A204.1 (cell line): ENCODE results near the gene DIRAS1.

ENCODE experiments used
- FAIRE-seq: peaks from 2 replicates; lab custom pipeline; 2012; peaks lifted over from hg19 to GRCh38; lab: Jason Lieb, UNC

Gene DIRAS1

DNA sequence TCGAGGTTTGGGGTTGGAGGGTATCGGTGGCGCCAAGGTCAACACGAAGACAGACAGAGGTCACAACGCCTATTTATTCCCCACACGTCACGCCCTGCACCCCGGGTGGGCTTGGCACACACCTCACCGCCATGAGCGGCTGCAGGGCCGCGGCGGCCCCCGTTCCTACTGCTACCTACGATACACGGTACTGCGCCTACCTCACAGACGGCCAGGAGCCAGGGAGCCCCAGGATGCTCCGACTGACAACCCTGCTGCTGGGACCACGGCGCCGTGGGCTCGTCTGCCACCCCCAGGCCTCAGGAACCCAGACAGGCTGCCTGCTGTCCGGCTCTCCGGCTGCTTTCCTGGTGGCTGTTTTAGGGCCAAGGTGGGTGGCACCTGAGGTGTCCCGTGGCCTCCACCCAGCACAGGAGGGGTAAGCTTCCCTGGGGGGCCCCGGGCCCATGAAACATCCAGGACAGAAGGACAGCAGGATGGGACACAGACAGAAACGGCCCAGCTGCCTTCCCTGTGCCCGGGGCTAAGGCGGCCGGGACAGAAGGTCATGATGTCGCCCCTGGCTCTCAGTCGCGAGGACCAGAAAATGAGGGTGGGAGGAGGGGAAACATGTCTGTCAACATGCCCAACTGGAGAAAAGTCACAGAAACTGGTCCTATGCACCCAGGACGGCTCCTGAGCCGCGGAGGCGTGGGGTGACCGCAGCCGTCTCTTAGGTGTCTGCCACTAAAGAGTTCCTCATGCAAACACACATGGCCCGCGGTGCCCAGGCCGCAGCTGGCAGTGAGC lies 33.7 kb upstream of the DIRAS1 start:
- FAIRE-seq, result no peak

DNA sequence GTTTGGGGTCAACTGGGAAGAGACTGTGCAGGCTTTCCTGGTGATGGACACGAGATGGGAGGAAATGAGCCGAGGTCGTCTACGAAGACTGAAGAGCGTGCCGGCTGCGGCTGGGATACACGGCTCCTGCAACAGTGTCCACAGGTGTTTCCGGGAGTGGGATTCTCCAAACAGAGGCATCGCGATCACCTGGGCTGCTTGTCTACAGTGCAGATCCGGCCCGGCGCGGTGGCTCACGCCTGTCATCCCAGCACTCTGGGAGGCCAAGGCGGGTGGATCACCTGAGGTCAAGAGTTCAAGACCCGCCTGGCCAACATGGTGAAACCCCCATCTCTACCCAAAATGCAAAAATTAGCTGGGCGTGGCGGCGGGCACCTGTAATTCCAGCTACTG lies 30.3 kb upstream of the DIRAS1 start:
- FAIRE-seq, result no peak

DNA sequence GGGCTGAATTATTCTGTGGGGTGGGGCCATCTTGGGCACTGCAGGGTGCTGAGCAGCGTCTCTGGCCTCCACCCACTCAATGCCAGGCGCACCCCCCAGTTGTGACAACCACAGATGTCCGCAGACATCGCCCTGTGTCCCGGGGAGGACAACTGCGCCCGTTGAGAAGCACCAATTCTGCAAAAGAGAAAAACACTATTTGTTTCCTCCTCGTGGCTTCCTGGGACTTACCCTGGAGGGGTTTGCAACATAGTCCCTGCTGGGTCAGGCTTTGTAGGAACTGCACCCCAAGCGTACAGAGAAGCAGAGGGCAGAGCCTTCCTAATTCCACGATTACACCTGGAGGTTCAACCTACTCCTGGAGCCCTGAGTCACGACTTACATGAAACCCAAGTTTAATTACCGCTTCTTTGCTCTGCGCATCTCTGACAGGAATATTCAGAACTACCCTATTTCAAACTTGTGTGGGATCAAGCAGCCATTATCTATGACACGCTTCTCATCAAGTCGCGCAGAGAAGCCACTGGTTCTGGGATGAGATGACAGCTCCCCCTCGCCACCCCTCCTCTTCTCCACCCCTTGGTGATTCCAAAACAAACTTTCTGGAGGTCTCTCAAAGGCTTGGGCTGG lies 29.8 kb upstream of the DIRAS1 start:
- no peak for FAIRE-seq

DNA sequence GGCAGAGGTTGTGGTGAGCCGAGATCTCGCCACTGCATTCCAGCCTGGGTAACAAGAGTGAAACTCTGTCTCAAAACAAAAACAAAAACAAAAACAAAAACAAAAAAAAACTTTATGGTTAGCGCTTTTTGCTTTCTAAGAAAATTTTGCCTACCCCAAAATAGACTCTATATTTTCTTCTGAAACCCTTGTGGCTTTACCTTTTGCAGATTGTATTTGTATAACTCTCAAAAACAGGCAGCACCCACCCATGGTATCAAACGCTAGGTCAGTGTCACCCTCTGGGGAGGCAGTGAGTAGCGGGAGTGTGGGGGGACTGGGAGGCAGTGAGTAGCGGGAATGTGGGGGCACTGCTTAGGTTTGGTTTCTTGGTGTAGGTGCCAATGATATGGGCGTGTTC lies 26.2 kb upstream of the DIRAS1 start:
- FAIRE-seq, result no peak

DNA sequence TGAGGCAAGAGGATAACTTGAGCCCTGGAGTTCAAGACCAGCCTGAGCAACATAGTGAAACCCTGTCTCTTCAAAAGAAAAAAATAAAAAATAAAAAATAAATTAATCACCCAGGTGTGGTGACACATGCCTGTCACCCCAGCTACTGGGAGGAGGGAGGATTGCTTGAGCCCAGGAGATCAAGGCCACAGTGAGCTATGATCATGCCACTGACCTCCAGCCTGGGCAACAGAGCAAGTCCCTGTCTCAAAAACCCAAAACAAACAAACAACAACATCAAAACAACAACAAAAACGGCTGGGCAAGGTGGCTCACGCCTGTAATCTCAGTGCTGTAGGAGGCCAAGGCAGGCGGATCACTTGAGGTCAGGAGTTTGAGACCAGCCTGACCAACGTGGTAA lies 22.9 kb upstream of the DIRAS1 start:
- no peak for FAIRE-seq

DNA sequence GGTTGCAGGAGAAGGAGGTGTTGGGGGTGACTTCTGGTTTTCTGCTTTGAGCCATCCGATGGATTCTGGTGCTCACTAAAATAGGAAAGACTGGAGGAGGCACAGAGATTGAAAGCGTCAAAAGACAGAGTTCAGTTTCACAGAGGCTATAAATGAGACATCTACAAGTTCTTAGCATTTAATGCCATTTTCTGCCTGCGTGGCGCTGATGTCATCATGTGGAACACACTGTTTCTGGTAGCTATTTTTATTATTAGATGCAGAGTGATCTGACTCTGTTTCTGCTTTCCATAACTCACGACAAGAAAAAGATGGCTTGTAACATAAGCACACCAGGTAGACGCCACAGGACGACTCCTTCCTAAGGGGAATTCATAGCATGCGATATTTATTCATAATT lies 21.9 kb upstream of the DIRAS1 start:
- FAIRE-seq, result no peak

DNA sequence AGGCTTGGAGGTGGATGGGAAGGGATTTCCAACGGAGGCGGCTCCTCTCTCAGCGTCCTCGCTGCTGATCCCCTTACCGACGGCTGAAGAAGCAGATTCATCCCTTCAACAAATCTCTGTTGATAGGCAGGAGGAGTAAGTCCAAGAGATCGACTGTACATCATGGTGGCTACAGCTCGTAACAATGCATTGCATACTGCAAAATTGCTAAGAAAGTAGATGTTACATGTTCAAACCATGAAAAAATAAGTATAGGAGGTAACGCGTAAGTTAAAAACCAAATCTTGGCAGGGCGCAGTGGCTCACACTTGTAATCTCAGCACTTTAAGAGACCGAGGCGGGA lies 19.1 kb upstream of the DIRAS1 start:
- FAIRE-seq, result no peak

DNA sequence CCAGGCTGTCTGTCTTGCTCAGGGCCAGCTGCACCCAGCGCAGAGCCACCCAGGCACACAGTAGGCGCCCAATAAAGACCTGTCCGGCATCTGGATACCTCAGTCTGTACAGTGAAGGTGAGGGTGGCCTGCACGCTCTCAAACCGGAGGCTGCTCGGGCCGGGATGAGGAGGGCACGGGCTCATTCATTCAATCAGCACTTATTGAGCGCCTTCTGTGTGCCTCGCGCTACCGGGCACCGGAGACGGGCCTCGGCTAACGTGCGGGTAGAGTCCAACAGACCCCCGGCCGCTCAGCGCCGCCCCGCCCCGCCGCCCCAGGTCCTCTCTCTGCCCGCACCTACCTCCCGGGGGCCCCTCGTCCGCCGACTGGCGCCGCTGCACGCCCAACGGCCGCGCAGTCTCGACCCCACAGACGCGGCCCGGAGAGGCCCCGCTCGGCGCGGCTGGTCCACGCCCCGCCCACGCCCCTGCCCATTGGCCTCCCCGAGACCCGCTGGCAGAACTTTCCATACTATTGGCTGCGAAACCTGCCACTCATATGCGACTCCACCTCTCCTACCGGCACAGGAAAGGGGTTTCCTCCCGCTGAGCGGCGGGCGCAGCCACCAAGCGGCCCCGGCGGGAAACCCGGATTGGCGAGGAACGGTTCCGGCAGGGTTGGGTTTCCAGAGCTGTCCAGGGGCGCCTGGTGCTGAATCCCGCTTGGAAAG lies 18.6 kb upstream of the DIRAS1 start, which contains the start of gene SLC39A3:
Gene SLC39A3 (minus strand): TSS at position 416 of the 712 bp plus-strand sequence. CDS start 2,760 bp downstream, outside the sequence.
- no peak for FAIRE-seq

DNA sequence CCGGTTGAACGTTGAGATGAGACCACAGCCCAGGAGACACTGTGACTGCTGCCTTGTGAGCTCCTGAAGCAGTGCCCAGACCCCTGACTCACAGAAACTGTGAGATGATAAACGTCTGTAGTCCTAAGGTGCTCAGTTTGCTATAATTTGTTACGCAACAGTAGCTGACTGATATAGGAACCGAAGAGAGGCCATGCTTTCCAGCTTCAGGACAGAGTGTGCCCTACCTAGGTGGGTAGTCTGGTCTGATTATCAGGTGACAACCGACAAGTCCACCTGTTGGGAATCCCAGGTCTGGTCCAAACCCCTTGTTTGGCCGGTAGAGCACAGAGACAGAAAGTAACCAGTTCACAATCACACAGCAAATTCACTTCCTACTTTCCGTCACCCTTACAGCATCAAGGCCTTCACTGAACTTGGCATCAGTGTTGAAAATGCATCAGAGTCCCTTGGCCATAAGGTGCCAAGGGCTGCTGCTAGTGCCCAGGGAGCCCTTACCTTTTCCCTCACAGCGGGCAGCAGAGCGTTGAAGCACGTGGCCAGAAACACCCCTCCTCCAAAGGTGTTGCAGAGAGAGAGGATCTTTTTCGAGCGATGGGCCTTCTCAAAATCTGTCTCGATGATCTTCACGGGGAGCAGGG lies 15.5 kb upstream of the DIRAS1 start:
- FAIRE-seq, result no peak

DNA sequence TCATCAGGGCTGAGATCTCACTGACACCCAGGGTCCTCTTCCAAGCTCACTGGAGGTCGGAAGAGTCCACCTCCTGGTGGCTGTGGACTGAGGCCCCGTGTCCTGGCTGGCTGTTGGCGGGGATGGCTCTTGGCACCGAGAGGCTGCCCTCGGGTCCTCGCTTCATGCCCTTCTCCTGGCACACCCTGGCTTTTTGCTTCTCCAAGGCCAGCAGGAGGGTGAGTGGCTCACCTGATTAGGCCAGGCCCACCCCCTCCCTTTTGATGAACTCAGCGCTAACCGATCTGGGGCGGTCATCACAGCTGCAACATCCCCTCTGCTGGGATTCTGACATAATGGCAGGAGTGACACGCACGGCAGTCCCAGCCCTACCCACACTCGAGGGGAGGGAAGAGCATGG lies 14.2 kb upstream of the DIRAS1 start:
- FAIRE-seq, result no peak

DNA sequence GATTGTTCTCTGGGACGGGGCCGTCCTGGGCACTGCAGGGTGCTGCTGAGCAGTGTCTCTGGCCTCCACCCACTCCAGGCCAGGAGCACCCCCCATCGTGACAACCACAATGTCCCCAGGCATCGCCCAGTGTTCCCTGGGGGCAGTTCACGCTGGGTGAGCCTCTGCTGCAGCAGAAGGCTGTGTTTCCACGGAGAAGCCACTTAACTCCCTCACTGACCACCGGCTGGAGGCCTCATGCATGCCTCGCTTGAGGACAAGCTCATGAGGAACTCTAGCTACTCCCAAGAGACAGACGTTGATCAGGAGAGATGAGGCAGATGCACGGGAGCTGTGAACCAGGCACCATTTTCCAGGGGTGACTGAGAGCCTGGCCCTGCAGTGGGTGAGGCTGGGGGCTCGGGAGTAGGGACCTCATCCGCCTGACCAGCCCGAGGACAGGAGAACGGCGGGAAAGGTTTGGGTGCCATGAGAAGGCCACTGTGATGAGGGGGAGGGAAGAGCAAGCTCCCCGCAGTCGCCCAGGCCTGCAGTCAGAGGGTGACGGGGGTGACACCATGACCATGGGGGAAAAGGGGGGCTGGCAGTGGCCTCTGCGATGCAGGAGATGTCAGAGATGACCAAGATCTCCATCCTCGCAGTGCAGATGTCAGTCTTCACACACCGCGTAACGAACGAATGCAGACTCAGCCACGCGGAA lies 13.6 kb upstream of the DIRAS1 start:
- FAIRE-seq, result no peak

DNA sequence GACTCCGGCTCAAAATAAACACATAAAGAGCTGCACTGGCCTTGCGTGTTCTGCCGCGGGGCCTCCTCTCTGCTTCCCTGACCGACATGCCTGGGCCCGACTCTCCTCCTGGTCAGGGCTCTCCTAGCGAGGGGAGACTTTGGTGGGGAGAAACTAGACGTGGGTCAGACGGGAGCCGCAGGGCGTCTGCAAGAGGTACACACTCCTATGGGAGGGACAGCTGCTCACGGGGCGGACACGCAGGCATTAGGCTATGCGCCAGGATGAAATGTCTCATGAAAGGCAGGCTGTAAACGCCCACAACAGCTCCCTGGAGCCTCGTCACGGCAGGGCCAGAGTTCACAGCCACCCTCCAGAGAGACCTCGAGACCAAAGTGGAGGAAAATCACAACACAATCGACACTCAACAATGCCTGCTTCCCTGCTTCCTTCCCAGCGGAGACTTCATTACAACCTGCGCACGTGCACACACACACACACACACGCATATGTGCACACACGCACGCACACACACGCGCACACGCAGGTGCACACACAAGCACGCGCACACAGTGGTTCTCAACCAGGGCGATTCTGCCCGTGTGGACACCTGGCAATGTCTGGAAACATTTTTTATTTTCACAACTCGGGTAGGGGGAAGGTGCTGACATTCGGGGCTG lies 12.9 kb upstream of the DIRAS1 start:
- no peak for FAIRE-seq

DNA sequence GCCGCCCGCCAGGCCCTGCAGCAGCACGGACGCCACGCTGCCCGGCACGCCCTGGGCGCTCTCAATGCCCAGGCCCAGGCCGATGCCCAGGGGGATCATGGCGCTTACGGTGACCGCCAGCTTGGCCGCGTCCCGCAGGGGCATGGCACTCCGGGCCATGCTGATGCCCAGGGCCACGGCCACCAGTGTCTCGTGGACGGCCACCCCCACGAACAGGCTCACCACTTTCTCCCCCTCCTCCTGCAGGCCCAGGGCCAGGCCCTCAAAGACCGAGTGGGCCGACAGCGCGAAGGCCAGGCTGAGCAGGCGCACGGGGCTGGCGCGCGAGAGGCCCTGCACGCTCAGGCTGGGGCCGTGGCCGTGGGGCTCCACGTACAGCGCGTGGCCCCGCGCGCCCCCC lies 11.7 kb upstream of the DIRAS1 start:
- no peak for FAIRE-seq

DNA sequence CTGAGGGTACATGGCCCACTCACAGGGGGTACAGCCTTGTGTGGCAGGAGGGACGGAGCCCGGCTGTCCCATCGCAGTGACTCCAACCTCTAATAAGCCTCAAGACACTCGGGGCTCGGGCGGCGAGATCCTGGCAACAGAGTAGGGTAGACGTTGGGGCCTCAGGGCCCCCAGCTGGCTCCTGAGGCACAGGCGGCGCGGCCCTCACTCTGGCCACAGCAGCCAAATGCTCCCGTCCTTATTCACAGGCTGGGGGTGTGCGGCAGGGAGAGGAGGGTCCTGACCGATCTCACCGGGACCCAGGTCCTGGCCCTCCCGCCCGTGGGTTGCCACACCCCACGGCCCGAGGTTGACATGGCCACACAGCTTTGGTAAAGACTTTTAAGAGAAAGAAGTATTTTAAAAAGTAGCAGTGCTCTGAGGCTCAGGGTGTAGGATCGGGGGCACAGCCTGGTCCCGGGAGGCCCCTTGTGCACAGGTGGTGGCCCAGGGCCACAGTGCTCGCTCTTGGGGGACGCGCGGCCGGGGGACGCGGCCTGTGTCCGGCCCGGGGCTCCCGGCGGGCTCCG lies 11.1 kb upstream of the DIRAS1 start:
- FAIRE-seq, result no peak

DNA sequence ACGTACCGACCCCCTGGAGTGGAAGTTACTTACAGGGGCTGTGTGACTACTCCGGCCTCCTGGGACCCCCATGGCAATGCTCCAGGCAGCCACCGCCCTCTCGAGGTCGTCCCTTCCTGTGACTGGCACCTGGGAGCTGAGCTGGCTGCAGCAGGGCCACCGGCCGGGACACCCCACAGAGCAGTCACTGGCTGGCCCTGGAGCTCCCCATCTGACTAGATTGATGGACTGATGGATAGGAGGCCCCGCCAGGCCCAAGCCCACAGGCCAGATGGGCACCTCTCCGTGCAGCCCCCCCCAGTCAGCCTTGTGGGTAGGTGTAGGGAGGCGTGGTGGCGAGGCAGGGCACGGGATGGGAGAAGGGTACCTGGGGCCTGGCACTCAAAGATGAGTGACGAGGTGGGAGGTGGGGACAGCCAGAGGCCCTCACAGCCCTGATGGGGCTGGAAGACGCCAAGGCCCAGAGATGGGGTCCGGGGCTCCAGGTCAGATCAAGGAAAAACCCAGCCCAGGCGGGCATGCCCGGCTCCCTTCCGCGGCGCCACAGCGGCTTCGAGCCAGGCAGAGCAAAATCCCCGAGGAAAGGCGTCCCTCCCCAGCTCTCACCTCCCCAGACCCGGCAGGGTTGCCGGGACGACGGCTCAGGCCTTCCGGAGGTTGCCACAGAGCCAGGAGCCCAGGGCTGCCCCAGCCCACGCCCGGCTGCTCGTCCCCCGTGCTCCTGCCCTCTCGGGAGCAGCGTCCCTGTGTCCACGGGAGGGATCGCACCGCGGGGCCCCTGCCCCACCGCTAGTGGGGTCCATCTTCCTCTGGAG lies 10.2 kb upstream of the DIRAS1 start:
- no peak for FAIRE-seq

DNA sequence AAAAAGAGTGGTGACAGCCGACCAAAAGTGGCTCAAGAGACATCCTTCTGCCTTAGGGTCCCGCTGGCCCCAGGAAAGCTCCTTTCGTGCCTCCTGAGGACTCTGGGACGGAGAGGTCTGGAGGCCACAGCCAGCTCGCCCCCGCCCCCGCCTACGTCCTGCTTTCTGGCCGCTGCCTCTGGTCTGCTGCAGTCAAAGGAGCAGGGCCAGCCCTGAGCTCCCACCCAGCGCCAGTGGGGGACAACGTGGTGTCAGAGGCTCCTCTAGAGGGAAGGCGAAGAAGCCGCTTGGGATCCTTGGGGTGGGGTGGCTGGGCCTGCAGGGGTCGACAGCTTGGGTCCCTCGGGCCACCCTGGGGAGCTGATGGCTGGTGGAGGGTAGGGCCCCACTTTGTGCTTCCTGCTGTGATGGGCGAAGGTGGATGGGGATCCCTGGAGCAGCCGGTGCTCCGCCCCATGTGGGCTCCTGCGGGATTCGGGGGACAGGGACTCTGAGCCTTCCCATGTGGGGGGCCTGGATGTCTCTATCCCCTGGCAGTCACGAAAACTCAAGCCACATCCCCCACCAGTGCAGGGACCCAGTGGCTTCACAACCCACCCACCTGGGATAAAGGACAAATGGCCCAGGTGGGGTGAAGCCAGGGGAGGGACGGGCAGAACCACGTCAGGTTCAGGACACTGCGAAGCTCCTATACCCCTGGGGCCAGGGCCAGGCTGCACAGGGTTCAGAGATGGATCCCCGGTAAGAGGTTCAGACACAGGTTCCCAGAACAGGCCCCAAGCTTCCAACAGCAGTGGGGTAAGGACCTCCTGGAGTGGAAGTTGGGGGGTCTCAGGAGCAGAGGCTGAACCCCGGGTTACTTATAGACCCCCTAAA lies 9.0 kb upstream of the DIRAS1 start:
- FAIRE-seq, result no peak

DNA sequence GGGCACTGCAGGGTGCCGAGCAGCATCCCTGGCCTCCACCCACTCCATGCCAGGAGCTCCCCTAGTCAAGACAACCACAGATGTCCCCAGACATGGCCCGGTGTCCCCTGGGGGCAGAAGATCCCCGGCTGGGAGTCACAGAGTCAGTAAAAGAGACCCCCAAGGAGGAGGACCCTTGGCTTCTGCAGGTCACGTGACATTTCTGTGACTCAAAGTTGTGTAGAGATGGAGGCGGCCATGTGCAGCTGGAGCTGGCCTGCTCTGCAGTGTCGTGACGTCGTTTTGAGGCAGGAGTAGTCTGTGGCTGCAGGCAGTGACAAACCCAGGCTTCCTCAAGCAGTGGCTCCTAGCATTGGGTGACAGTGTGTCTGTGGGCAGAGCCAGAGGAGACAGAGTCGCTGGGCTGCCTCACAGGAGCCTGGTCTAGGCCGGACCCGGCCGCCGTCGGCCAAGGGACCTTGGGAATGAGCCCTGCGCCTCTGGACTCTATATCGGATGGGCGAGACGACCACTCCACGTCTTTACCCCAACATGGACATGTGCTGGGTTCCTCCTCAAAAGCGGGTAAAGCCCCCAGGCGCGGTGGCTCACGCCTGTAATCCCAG lies 7.7 kb upstream of the DIRAS1 start:
- no peak for FAIRE-seq

DNA sequence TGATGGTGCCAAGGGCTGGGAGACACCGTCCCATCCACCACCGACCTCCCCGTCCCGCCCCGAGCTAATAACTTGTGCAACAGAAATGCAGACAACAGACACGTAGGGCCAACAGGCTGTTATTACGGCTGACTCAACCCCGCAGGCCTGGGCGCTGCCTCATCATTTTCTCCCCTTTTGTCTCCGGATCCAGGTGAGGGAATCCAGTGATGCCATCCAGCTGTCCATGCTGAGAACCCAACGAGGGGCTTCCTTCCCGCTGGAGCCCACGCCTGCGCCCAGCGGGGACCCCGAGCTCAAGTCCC lies 6.4 kb upstream of the DIRAS1 start:
- FAIRE-seq, result no peak

DNA sequence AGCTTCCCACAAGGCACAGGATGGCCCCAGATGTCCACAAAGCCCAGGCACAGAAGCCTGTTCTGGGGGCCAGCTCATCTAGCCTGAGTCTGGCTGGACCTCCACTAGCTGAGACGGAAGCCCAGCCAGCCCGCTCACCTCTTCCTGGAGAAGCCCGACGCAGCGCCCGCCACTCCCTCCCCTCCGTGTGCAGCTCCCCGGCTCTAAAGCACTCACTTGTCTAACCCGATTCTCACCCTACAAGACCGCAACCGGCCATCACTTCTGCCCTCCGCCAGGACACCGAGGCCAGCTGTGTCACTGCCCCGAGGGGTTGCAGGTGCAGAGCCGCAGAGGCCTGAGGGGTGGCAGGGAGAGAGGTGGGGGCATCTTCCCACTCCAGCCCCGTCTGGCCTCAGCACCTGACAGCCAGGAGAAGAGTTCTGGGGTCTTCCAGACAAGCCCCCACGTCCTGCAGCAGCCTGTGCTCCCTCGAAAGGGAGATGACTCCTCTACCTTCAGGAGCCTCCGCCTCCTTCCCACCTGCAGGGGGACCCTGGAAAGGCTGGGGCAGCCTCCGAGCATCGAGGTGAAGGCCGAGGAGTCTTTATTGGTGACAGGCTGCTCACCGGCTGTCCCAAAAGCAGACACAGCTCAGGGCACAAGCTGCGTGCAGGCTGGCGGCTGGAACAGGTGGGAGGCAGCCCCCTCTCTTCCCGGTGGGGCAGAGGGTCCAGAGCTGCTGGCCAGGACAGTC lies 5.9 kb upstream of the DIRAS1 start:
- no peak for FAIRE-seq
